ENCODE measurements around the gene DCLK1.

DNA sequence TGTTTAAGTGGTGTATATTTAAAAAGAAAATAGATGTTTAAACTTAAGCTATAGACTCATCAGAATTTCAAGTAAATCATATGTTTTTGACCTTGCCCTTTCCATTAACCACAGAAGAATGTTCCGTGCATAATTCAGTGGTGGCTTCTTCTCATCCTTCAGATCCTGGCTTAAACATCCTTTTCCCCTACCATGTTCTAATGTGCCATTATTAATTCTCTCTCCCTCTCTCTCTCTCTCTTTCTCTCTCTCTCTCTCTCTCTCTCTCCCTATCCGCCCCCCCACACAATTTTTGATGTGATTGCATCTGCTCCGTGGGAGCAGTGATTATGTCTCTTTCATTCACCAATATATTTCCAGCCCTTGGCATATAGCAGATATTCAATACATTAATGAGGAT lies 116.4 kb downstream of the DCLK1 start:
- TF ChIP-seq, protein P1, sequence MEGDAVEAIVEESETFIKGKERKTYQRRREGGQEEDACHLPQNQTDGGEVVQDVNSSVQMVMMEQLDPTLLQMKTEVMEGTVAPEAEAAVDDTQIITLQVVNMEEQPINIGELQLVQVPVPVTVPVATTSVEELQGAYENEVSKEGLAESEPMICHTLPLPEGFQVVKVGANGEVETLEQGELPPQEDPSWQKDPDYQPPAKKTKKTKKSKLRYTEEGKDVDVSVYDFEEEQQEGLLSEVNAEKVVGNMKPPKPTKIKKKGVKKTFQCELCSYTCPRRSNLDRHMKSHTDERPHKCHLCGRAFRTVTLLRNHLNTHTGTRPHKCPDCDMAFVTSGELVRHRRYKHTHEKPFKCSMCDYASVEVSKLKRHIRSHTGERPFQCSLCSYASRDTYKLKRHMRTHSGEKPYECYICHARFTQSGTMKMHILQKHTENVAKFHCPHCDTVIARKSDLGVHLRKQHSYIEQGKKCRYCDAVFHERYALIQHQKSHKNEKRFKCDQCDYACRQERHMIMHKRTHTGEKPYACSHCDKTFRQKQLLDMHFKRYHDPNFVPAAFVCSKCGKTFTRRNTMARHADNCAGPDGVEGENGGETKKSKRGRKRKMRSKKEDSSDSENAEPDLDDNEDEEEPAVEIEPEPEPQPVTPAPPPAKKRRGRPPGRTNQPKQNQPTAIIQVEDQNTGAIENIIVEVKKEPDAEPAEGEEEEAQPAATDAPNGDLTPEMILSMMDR (IDR thresholded peaks at IDR 0.05), result no peak
- TF ChIP-seq POLR2A (IDR thresholded peaks at IDR 0.05), result no peak

Data from uterus (tissue), 2 donors.